M059J (cell line): ENCODE measurements around the gene ZNF221. TPM values are rescaled to one million over a fixed set of nuclear protein-coding genes. Genes with fewer than 3 reads are reported as not detected.

ENCODE experiments used
- DNase-seq: peaks from one replicate; pipeline ENCODE4 v3.0.0-alpha.2; 2012; ENCODE audit warnings: low read depth
- total RNA-seq: library from RNA; depleted of rRNA; stranded (reverse); fragments of >200 nt; shearing (Covaris generic); gene quantifications from 2 replicates; pipeline ENCODE4 v1.2.3, GENCODE V29; 2014; rRNA removed

ZNF221 gene
- total RNA-seq, 1 experiment from 2014 or later: 3.6 TPM

- peak; percentile 31 for DNase-seq
Measured at GRCh38 chr19:43957891-43958290, 6.9 kb downstream of the ZNF221 start.

GRCh38 chr19:43960411-43960810 is 9.4 kb downstream of the ZNF221 start:
- DNase-seq: no peak

GRCh38 chr19:43966079-43966694 is 15.2 kb downstream of the ZNF221 start:
- DNase-seq: peak; percentile 10

GRCh38 chr19:43976732-43977131 is 25.7 kb downstream of the ZNF221 start:
- no peak for DNase-seq

GRCh38 chr19:43983544-43983911 is 32.5 kb downstream of the ZNF221 start:
- DNase-seq: no peak

GRCh38 chr19:43983912-43984686 is 33.1 kb downstream of the ZNF221 start, which contains the start of gene ZNF155:
Gene ZNF155 (plus strand): TSS chr19:43984188. CDS start chr19:43988544, 4,356 bp downstream.
- DNase-seq: peak; percentile 99

GRCh38 chr19:43984687-43985000 is 33.6 kb downstream of the ZNF221 start:
- no peak for DNase-seq

GRCh38 chr19:43997631-43998290 is 46.7 kb downstream of the ZNF221 start:
- peak; percentile 47 for DNase-seq

GRCh38 chr19:44002212-44002565 is 51.2 kb downstream of the ZNF221 start:
- no peak for DNase-seq

- peak; percentile 98 for DNase-seq
Measured at GRCh38 chr19:44002566-44003460, 51.8 kb downstream of the ZNF221 start, which contains the start of gene ZNF230. Gene ZNF230 (plus strand): TSS chr19:44002957. CDS start chr19:44007079, 4,122 bp downstream.

- peak; percentile 11 for DNase-seq
Measured at GRCh38 chr19:44003461-44004009, 52.5 kb downstream of the ZNF221 start.

- DNase-seq: no peak
Measured at GRCh38 chr19:44005973-44006372, 54.9 kb downstream of the ZNF221 start.

- DNase-seq: no peak
Measured at GRCh38 chr19:44007473-44007872, 56.4 kb downstream of the ZNF221 start.

GRCh38 chr19:44010468-44010867 is 59.4 kb downstream of the ZNF221 start:
- DNase-seq: no peak

Other genes with a start within 250 kb of the ZNF221 start
- gene IRGC, start 235.2 kb upstream of the ZNF221 start, total RNA-seq: not detected in 2 replicates
- 16.0 and 24.0 TPM in 2 replicates for gene SMG9, start 196.3 kb upstream of the ZNF221 start, total RNA-seq
- 20.6 and 30.3 TPM in 2 replicates for gene KCNN4, start 170.3 kb upstream of the ZNF221 start, total RNA-seq
- gene LYPD5, start 148.8 kb upstream of the ZNF221 start, total RNA-seq: 2.1 and 5.5 TPM in 2 replicates
- gene ZNF283, start 123.9 kb upstream of the ZNF221 start, total RNA-seq: 4.2 and 5.6 TPM in 2 replicates
- 1.7 and 2.0 TPM in 2 replicates for gene ZNF404, start 67.3 kb upstream of the ZNF221 start, total RNA-seq
- gene ZNF45, start 15.9 kb upstream of the ZNF221 start, total RNA-seq: 11.2 and 18.8 TPM in 2 replicates
- 6.1 and 10.2 TPM in 2 replicates for gene ZNF155, start 33.0 kb downstream of the ZNF221 start, total RNA-seq
- gene ZNF230, start 51.7 kb downstream of the ZNF221 start, total RNA-seq: 4.3 and 9.2 TPM in 2 replicates
- gene ZNF222, start 74.2 kb downstream of the ZNF221 start, total RNA-seq: 6.1 and 10.8 TPM in 2 replicates
- gene ZNF223, start 100.8 kb downstream of the ZNF221 start, total RNA-seq: 4.4 and 8.6 TPM in 2 replicates
- gene ZNF284, start 120.9 kb downstream of the ZNF221 start, total RNA-seq: 1.3 and 2.6 TPM in 2 replicates
- gene ZNF224, start 143.1 kb downstream of the ZNF221 start, total RNA-seq: 12.4 and 14.3 TPM in 2 replicates
- 2.4 and 3.9 TPM in 2 replicates for gene ZNF225, start 162.2 kb downstream of the ZNF221 start, total RNA-seq
- 3.6 and 6.9 TPM in 2 replicates for gene ZNF234, start 190.3 kb downstream of the ZNF221 start, total RNA-seq
- 9.7 and 20.7 TPM in 2 replicates for gene ZNF226, start 213.9 kb downstream of the ZNF221 start, total RNA-seq